NB4 (cell line): ENCODE results near the gene KDM4E.

ENCODE experiments used
- CTCF ChIP-seq: IDR thresholded peaks from one replicate; pipeline ENCODE4 v1.5.1; 2012; ENCODE audit warnings: low read depth, low read length
- POLR2A ChIP-seq: IDR thresholded peaks from 2 replicates; pipeline ENCODE4 v1.6.1; 2011; ENCODE audit warnings: mild to moderate bottlenecking; ENCODE audit not compliant: insufficient read length; ENCODE audit errors: extremely low read depth

- TF ChIP-seq POLR2A, result no peak
- TF ChIP-seq CTCF, result no peak
Measured at GRCh38 chr11:95003716-95004115, 21.3 kb upstream of the KDM4E start.
